Measurements from ENCODE around the gene PPM1G.

DNA sequence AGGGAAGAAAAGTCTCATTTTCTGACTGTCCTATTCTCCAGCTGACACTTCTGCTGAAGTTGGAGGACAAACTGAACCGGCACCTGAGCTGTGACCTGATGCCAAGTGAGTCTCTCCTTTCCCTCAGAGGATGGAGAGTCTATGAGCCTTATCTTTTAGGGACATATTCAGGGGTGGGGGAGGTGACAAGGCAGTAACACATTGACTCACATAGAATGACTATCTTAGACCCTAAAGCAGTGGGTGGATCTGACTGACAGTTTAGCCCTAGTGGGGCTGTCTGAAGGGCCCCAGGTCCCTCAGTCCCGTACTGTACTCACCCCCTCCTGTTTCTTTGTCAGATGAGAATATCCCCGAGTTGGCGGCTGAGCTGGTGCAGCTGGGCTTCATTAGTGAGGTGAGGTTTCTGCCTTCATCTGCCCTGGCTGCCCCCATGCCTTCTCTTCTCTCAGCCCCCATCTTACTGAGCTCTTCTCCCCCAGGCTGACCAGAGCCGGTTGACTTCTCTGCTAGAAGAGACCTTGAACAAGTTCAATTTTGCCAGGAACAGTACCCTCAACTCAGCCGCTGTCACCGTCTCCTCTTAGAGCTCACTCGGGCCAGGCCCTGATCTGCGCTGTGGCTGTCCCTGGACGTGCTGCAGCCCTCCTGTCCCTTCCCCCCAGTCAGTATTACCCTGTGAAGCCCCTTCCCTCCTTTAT, 32.0 kb upstream of the PPM1G start:
- TF ChIP-seq RAD21 (IDR thresholded peaks at IDR 0.05; ENCODE audit: low read depth) (no peak), YY1 (IDR thresholded peaks at IDR 0.05; ENCODE audit: low read depth) (no peak), TCF12 (IDR thresholded peaks at IDR 0.05; ENCODE audit: low read depth) (no peak), FOXM1 (IDR thresholded peaks at IDR 0.05; ENCODE audit: borderline replicate concordance, low read depth) (no peak)
- TF ChIP-seq, protein P1, sequence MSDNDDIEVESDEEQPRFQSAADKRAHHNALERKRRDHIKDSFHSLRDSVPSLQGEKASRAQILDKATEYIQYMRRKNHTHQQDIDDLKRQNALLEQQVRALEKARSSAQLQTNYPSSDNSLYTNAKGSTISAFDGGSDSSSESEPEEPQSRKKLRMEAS (IDR thresholded peaks at IDR 0.05), result no peak

Measured in Ishikawa (cell line).